GM18517 (cell line): ENCODE data around the gene CHST2.

Experiments
- ATAC-seq: cut with Tn5 transposase; IDR thresholded peaks from one replicate; pipeline ENCODE4 v1.9.1; 2021; ENCODE audit warnings: mild to moderate bottlenecking, moderate library complexity; ENCODE audit not compliant: unreplicated experiment

The CHST2 gene

DNA sequence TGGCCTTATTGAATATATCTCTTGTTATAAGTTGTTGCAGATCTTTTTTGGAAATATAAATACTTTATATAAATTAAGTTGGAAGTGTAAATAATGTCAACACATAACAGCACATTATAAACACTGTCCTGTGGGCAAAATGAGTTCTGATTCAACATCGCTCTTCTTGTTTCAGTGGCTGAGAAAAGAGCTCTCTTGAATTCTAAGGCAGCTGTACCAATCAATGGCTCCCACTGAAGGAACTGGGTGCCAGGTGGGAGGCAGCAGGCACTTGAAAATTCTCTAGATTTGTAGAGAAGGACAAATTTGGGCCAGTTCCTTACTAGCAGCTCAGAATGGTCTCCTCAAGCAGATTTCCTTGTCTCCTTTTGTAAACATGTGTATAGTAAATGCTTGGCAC lies 45.6 kb downstream of the CHST2 start:
- peak; percentile 40 for ATAC-seq

DNA sequence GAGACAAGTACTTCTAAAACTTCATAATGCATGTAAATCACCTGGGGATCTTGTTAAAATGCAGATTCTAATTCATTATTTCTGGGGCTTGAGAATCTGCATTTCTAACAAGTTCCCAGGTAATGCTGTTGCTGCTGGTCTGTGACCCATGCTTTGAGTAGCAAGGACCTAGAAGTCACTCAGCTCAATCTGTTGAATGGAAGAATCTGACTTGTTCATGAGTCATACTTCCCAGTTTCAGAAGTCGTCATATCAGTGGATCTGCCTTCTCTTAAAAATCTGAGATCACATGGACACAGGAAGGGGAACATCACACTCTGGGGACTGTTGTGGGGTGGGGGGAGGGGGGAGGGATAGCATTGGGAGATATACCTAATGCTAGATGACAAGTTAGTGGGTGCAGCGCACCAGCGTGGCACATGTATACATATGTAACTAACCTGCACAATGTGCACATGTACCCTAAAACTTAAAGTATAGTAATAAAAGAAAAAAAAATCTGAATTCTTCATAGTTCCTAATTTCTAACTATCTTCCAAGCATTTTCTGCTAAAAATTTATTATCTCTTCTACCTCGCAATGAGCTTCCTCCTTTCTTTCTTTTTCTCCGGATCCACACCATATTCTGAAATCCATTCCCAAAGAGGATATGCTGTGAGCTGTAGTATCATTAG lies 46.2 kb downstream of the CHST2 start:
- peak; percentile 74 for ATAC-seq

DNA sequence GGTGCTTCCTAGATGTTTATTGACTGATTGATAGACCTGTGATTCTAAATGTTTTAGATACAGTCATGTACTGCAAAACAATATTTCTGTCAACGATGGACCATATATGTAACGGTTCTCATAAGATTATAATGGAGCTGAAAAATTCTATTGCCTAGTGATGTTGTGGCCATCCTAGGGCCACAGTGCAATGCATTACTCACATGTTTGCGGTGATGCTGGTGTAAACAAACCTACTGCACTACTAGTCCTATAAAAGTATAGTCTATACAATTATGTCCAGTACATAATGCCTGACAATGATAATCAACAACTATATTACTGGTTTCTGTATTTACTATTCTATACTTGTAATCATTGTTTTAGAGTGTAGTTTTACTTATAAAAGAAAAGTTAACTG lies 46.8 kb downstream of the CHST2 start:
- ATAC-seq = no peak

DNA sequence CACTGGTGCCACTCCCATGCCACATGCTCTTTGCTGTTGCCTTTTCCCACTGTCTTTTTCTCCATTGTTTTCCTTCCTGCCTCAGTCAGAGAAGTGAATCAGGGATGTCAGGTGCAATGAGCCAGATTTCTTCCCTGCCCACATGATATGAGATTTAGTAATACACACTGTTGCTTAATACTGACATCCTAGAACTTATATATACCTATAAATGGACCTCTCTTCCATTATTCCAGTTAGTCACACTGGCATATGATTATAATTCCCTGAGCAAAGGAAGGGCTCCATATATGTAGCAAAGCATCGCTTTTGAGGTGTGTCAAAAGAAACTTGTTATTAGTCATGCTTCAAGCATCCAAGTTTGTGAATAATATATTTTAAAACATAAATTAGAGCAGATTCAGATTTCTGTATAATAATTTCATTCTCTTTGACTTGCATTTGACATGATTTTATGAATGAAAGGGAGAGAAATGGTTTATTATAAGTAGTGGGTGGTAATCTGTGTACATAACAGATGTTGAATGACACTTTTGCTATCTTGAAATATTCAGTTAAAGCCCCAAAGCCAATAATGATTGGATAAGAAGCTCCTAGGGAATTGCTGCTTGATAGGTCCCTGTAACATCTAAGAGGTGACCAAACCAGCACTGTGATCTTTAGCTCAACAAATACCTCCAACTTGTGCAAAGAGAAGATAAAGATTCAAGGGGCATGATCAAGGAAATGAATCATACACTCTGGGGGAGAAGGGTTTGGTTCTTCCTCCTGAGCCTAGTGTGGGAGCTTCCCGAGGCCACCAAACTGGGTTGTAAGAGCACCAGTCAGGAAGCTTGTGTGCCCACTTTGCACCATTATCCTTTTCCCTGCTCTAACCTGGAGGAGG lies 48.6 kb downstream of the CHST2 start:
- no peak for ATAC-seq

DNA sequence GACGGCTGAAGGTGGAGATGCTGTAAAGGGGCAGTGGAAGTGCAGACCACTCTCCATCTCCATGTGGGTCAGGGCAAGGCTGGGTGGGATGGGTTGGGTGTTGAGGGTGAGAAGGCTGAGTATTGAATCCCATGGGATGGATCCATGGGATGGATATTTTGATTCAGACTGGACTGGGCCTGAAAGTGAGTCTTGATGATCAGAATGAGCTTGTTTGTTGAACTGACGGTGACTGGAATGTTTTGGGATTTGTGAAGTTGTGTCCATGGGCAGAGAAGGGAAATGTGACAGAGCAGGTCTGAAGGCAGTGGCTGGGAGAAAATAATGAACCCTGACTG lies 49.3 kb downstream of the CHST2 start:
- no peak for ATAC-seq

GRCh38 chr3:143170074-143170473 lies 50.5 kb downstream of the CHST2 start:
- ATAC-seq = no peak

- no peak for ATAC-seq
These were observed 51.1 kb downstream of the CHST2 start for GRCh38 chr3:143170676-143171075.

DNA sequence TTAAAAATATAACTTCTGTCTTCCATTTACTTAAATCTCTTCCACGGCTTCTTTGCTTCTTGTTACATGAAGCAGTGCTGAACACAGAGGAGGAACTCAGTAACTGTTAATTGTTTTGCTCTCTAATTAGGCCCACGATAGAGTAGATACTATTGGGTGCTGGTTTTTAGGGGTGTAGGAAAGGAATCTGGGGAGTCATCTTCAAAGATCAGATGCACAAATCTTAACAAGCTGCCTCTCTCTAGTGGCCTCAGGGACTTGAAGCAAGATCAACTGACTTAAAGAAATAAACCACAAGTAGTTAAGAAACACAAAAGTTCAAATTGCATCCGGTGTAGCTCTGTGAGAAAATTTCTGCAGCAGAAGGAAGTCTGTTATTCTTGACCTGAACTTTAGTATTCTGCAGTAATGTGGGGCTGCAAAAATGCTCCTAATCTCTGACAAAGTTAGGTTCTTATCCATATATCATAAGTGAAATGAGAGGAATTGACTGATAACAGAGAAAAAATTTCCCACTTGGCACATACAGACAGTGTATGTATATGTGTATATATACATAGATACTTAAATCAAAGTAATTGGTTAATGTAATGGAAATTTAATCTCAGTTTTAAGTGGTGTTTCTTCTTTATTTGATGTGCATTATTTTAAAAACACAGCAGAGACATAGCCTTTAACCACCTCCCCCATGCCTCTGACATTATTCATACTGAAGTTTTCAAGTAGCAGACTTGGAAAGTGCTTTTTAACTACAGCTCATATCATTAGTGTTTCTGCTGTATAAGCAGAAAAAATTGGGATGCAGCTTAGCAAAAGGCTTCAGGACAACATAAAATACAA lies 51.8 kb downstream of the CHST2 start:
- ATAC-seq = peak; percentile 87

DNA sequence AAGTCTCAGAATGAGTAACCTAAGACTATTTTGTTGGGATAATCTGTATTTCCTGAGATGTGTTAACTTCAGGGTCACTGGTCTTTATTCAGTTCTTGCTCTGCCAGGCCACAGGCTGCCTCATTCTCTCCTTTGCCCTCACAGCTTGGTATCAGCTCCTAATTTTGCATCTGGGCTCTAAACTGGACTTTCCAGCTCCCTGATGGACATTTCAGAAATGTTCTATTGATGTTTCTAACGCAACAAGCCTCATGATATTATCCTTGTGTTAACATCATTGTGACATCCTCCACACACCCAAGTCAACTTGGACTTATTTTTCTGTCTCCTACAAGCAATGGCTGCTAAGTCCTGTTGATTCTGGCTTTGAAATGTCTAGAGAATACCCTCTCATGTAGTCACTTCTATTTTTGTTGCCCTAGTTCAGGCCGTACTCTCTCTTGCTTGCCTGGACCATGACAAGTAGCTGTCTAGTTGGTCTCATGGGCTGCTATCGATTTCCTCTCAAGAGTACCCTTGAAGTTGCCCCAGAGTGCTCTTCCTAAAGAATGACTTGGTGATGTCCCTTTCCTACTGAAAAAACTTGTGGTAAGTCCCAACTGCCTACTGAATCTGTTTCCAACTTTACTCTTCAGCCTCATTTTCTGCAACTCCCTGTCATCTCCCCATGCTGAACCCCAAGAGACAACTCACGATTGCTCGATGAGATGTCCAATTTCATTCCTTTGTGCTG lies 52.7 kb downstream of the CHST2 start:
- ATAC-seq = no peak

GRCh38 chr3:143172795-143173145 lies 53.2 kb downstream of the CHST2 start:
- ATAC-seq = no peak

GRCh38 chr3:143173242-143173641 lies 53.7 kb downstream of the CHST2 start:
- ATAC-seq = no peak
